ENCODE data around the gene INPP5K.
A peak's percentile ranks its signal among the peaks of the same experiment; 100 is the strongest.
"Not testable (repeated sequence)": the region's sequence is repeated elsewhere in the genome, so short reads cannot be mapped to it uniquely, and the experiment has no call there.

Gene INPP5K

DNA sequence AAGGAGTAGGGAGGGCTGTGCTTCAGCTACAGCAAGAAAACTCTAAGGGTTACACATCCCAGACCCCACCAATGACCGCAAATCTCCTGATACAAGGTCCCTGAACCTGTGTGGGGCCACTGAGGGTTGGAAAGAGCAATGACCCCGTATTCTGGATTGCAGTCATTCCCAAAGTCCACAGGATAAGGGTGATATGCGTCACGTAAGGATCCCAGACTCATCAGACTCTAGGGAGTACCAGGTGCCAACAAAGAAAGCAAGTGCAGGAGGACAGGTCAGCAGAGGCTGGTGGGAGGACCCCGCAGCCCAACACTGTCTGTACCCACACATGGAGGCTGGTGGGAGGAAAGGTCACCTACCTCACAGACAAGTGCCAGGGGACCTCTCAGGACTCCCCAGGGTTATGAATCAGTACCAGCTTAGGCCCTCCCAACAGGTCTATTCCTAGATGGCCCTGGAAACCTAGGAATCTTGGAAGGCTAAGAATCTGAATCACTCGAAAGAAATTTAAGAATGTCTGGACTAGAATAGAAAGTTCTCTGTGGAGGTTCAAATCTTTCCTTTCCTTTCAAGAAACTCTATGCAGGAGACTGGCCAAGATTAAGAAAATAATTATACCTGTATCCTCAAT is 30.0 kb upstream of the INPP5K start:
- DNase-seq = no peak

DNA sequence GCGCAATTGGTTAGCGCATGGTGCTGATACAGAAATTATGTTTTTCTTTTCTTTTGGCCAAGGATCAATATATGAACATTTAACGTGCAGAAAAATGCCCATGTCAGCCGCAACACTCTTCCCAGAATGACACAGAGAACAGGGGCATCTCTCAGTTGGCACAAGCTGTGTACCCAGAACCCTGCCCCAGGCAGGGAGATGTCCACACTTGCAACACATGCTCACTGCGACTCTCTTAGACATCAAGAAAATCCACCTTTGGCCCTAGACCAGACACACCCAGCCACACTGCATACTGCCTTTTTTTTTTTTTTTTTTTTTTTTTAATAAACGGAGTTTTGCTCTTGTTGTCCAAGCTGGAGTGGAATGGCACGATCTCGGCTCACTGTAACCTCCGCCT is 29.2 kb upstream of the INPP5K start:
- no peak for DNase-seq

DNA sequence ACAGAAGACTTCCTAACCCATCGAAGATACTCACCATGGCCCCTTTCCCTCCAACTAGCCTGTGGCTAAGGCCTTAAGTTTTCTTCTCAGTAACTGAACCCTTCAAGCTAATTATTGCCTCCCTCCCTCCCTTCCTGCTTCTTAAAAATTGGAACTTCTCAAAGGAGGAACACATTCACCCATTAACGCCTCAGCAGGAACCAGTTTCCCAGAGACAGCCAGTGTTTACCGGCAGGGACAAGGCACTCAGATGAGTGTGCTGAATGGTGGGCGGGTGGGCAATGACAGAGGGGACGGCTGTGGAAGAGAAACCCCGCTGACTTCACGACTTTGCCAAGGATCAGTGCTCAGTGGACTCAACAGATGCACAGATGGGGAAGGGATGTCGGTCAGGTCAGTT is 25.9 kb upstream of the INPP5K start:
- no peak for DNase-seq

DNA sequence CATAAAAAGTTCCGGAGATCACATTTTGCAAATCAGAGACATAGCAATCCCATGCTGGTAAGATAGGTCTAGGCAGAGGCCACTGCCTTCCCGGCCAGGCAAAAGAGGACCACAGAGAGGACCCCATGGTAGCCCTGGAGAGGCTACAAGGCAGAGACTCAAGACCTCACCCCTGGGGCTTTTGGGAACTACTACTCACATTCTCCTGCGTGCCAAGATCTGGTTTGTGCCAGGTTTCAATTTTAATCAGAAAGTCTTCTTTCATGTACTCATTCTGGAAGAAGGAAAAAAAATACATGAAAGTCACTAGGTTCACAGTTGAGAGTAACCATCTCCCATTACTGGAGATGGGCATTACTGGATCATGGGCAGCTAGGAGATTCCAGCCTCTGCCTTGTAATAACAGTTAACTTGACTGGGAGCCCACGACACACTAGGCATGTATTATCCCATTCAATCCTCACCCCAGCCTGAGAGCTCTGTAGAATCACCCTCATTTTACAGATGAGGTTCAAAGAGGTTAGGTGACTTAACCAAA is 25.0 kb upstream of the INPP5K start:
- DNase-seq = no peak

DNA sequence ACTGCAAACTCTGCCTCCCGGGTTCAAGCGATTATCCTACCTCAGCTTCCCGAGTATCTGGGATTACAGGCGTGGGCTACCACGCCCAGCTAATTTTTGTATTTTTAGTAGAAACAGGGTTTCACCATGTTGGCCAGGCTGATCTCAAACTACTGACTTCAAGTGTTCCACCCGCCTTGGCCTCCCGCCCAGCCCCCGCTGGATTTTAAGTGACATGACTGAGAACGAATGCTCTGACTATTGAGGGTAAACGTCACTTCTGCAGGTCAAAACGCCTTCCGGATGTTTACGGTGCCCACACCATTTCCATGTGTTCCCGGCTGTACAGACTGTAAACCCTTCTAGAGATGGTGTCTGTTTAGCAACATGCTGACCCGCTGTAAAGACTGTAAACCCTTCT is 23.4 kb upstream of the INPP5K start:
- DNase-seq = no peak

DNA sequence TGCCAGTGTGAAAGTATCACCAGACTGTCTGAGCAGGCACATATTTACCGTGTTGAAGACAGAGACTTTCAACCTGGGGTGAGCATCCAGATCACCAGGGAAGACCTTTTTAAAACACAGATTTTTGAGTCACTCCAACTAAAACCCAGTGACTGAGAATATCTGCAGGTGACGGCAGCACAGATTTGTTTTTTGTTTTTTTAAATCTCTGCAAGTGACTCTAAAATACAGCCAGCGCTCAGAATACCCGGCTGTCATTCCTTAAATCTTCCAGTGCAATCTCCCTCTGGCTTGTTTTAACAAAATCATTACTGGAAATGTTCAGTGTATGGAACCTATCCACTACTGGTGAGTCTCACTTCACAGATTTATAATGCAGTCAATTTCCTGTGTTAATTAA is 19.3 kb upstream of the INPP5K start:
- no peak for DNase-seq

DNA sequence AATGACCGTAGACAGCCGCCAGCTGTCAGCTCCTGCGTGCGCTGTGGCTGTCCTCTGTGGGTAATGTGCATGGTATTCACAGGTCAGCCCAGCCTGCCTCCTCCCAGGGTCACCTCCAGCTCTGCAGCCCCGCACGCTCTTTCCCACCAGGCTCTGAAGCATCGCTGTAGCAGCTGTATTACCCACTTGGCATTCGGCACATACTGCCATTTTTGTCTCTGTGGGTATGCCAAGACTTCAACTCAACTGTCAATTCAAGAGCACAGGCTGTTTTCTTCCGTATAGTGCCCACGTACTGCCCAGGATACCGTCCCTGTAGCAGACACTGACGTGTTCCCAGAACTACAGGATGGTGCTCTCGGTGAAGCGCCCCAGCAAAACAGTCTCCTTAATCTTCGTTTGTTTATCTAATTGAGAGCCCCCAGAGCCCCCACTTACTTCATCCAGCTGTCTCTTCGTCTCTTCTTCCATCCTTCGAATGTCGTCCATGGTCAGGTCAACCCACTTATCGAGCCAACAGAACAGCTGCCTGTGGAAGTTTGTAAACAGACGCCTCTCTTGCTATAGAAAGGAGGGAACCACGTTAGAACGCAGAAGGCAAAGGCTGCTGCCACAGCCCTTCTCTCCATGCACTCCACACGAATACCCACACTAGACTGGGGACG is 17.4 kb upstream of the INPP5K start:
- no peak for DNase-seq

DNA sequence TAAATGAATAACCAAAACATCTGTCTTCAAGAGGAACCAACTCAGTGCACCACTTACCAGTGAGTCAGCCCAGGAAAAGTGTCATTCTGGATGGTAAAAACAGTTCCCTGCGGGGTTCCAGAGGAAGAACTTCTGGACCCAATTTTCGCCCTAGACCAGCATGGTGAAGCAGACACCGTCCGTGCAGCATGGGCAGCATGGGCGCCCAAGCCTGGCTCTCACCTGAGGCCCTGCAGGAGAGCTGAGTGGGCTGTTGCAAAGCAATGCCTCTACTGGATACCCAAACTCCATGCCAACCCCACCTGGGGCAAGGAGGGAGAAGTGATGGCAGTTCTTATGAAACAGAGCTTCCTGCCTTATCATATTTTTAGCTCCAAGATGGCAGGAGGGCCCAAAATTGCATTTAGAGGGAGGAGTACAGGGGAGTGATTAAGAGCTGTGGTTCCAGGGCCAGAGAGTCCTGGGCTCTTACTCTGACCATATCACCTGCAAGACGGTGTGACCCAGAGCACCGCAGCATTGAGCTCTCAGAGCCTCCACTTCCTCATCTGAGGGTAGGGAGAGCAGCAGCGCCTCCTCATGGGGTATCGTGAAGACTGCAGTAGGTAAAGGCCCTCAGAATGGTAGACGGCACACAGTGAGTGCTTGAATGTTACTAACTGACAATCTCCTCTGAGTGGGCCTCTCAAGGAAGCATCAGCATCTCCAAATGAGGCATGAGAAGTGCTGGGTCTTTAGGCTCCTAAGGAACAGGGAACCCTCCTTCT is 16.6 kb upstream of the INPP5K start:
- no peak for DNase-seq

DNA sequence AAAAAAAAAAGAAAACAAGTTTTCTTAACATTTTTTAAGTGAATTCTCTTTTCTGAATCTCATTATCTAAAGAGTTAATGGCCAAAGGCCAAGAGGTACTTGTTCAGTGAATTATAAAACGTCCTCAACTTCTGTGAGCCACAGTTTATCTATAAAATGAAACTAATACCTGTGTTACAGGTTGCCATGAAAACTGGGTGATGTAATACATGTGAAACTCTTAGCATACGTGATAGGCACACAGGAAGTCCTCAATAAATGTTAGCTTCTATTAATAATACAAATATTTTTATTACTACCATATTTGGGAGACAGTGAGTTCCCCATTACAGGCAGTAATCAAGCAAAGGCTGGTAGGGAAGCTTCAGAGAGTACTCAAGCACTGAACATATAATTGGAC is 13.5 kb upstream of the INPP5K start:
- no peak for DNase-seq

DNA sequence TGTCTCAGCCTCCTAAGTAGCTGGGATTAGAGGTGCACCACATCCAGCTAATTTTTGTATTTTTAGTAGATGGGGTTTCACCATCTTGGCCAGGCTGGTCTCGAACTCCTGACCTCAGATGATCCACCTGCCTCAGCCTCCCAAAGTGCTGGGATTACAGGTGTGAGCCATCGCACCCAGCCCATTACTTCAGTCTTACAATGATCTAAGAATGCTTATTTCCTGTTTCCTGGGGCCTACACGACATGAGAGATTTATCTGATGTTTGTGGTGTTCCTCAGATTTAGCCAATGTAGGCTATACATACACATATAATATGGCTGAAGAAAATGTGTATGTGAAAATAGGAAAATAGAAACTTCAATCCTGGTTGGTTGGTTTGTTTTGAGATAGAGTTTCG is 10.5 kb upstream of the INPP5K start:
- not testable (repeated sequence) for DNase-seq

DNA sequence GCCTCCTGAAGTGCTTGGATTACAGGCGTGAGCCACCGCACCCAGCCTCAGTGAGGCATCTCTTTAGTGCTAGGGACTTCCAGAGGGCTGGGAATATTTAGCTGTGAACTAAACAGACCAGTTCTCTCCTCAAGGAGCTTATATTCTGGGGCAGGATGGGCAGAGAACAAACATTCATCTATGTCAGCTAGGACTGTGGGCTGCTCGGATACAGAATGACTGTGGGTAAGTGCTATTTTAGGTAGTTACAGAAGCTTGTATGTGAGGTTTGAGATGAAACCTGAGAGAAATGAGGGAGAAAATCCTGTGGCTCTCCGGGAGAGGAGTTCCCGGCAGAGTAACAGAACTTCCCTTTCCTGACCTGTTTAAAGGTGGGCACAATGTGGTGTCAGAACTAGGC is 6.2 kb upstream of the INPP5K start:
- no peak for DNase-seq

DNA sequence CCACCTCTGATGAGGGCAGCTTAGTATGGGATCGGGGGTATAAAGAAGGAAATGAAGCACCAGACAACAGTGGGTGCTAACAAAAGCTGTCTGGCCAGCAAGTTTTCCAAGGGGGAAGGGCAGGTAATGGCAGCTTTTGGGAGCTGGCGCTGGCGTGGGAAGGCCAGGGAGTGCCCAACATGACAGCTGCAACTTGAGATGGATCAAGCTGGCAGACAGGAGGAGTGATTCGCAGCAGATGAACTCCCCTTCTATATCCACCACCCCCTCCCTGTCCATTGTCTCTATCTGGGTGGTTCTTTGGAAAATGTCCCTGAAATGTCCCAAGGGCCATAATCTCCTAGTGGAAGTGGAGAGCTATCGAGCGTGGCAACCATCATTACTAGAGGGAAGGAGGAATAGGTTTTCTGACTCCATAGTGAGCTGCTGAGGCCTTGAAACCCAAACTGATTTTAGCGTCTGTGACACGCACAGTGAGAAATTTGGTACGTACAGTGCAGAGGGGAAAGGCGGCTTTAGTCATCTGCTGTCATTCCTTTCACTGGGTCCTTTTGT is 4.8 kb upstream of the INPP5K start:
- DNase-seq = no peak

DNA sequence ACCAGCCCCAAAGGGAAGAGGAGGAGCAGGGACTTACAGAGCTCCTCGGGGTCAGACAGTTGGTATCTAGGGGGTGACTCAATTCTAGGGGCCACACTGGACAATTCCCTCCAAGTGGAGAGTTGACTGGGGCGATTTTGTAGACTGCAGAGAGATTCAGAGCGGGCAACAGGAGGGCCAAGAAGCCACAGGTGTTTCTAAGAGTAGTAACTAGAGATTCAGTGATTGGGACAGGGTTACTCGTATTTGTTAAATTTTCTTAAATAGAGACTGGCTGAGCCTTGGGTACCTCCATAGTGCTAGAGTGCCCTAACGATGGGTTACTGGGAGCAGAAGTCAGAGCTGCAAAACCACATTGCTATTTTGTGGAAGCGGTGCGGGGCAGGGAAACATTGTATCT is 3.3 kb upstream of the INPP5K start:
- no peak for DNase-seq

DNA sequence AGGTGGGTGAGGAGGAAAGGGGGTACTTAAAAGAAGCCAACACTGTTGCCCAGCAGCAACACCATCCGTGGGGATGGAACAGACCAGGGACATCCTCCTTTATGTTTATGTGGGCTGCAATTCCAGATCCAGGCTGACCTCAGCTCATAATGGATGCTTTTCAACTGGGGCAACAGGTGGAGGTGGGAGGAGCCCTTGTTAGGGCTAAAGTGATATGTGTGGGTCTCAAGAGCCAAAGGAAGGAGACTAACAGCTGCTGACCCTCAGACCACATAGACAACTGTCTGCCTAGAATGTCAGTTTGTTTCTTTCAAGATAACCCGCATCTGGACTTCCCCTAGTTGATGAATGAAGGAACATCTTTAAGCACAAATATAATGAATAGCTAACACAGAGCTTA is 2.0 kb upstream of the INPP5K start:
- no peak for DNase-seq

DNA sequence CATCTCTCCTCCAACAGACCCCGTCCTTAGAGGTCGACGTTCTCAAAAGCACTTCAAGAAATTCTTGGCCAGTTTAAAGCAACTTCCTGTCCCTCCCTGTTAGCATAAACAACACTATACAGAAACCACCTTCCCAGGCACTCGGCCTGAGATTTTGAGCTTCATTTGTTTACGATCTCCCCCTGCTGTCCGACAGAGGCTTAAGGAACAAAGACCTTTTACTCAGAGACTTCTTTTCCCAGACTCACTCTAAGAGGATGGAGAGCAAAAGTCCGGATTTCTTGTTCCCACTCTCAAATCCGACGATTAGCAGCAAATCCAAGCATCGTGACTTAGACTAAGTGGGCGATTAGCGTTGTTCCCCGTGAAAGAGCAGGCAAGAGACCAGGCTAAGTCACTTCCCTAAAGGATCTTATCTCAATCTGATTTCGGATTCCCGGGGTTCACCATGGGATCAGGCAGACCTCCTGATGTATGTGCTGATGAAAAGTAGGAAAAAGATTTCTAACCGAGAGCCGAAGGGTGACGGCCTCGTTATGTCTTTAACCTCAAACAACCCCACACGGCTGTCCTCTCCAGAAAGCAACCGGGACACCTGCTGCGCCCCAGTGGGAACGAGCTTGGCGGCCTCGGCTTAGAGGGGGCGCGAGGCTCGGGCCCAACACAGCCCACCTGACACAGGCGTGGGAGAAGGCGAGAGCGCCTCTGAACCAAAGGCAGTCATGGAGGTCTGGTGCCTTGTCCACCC is 598 bp downstream of the INPP5K start:
- peak; percentile 42 for DNase-seq

DNA sequence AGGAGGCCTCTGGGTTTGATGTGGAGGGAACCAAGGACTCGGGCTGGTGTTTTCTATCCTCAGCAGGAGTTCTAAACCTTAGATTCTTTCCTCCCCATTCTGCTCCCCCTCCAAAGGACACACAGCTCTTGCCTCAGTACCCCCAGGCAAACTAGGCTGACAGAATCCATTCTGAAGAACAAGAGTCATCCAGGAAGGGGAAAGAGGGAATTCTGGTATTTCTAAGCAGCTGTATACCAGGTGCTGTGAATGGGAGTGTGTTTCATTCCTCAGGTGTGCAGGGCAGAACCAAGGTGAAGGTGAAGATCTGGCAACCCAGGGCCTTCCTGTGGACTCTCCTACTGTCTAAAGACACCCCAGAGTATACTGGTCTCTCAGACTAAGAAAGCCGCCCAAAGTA is 4.1 kb downstream of the INPP5K start:
- no peak for DNase-seq

DNA sequence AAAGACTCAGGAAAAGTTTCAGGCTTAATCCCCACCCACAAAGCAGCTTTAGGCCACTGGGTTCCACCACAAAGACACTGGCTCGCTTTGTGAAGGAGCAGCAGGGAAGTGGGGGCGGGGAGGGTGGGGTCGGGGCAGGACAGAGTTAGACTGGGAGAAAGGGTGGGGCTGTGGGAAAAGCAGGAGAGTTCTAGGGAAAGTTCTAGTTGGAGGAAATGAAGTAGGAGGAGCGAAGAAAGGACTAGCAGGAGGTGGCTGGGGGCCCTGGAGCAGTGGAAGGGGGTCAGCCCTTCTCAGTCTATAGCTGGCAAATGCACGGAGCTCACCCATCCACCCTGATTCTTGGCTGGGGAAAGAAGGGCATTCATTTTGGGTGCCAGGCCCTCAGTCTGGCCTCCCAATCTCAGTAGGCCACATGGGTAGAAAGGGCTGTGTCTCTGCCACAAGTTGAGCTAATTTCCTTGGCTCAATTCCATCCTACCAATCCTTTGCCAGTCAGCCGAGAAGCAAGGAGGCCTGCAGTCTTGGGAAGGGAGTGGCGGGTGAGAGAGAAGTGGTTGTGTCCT is 4.6 kb downstream of the INPP5K start:
- DNase-seq = no peak

DNA sequence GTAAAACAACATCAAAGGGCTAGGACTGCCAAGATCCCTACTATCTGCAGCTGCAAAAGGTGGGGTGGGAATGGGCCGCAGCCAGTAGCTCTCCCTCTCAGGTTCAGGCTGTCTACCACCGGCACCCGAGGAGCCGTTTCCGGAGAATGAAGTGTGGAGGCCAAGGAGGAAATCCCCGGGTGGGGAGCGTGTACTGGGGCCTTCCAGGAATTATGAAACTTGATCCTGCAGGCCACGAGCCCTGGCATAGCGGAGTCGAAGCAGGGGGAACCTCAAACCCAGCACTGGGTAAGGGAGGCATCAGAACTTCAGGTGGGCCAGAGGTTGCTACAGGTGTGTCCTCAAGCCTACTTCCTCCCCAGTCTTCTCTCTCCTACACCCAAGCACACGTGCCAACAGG is 5.1 kb downstream of the INPP5K start:
- no peak for DNase-seq

DNA sequence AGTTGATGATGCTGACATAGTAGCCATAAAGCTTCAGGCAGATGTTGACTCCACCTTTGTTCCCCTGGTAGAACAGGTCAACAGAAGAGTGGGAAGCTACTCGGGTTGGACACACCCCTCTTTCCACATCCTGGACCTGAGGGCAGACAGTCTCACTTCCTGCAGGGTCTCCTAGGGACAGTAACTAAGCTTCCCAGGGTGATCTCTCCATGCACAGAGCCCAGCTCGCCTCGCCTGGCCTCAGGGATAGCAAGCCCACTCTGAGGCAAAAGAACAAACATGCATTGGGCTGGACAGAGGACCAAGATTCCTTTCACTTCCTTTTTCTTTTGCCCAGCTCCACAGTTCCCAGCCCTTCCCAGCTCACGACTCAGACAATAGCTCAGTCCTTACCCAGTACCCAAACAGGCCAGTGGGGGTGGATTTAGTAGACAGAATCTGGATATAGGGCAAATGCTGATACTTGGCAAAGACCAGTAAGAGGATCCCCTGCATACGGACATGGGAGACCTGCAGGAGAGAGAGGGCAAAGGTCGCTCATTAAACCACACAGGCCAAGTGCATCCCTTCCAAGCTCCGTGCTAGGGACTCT is 7.0 kb downstream of the INPP5K start:
- DNase-seq = no peak

DNA sequence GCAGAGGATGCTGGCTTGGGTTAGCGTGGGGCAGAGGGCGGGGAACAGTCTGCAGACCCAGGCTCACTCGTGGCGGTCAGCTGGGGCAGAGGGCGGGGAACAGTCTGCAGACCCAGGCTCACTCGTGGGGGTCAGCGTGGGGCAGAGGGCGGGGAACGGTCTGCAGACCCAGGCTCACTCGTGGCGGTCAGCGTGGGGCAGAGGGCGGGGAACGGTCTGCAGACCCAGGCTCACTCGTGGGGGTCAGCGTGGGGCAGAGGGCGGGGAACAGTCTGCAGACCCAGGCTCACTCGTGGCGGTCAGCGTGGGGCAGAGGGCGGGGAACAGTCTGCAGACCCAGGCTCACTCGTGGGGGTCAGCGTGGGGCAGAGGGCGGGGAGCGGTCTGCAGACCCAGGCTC is 7.7 kb downstream of the INPP5K start:
- DNase-seq = not testable (repeated sequence)

DNA sequence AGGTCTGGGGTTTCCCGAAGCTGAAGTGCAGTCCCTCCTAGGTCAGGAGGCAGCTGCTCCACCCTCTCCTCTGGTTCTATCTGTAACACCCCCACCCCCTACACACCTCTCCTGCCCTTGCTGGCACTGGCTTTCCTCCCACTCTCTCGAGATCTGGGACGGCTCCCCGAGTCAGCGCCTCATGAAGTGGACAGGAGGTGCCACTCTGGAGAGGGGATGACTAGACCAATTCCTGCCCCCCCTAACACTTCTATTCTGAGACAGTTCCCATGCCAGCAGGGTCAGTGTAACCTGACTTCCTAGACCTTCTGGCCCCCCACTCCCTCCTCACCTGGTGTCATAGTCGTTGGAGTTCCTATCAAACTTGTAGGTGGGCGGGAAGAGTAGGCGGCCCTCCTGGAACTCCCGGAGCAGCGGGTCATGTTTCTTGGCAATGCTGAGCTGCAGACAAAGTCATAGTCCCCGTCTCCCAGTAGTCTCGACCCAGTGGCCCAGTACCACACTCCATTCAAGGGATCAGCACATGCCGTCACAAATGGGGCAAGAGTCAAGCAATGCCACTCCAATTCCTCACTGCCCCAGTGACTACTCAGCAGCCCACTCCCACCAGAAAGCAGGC is 9.7 kb downstream of the INPP5K start:
- DNase-seq = no peak

DNA sequence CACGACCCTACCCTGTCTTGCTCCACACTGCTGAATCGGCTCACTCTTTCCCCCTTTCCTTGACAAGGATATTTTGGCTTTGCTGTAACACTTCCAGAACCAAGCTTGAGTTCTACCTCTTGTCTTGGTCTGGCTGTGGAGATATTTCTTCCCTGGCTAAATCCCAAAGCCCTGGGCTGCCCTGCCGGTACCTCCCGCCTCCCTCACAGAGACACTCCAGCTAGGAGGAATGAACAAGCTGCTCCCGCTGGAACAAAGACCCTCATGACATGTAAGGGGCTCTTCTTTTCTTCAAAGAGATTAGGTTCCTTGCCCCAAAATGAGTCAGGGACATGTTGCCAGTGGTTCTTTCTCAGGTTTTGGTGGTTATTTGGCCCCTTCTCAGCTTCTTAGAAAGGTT is 10.8 kb downstream of the INPP5K start:
- no peak for DNase-seq
